ENCODE results near the gene NCOA1.

The NCOA1 gene

GRCh38 chr2:24613154-24613814, 122.2 kb downstream of the NCOA1 start:
- H2BK15ac ChIP-seq (ENCODE audit: low read length) = no peak overlapping the region
- peaks cover 0 to 2% of the 10 kb centered on the region in 2 donors for H3K4me1 ChIP-seq (ENCODE audit: control insufficient read depth in 2 of 2, insufficient read depth in 1 of 2, low read depth in 1 of 2, low read length in 2 of 2)
- no peaks in the 10 kb centered on the region for H3K27me3 ChIP-seq (ENCODE audit: control insufficient read depth in 3 of 3, insufficient read depth in 3 of 3, low read depth in 1 of 3, low read length in 3 of 3)
- no peak overlapping the region for H3K4me2 ChIP-seq (ENCODE audit: insufficient read depth, low read length, poor library complexity, severe bottlenecking)
- no peak overlapping the region for H2BK120ac ChIP-seq (ENCODE audit: low read depth, low read length)
- H3K4ac ChIP-seq (ENCODE audit: low read length) = no peak overlapping the region
- no peak overlapping the region for H4K8ac ChIP-seq (ENCODE audit: low read depth, low read length)
- peaks cover 0 to 7% of the 10 kb centered on the region in 2 donors for H3K9me3 ChIP-seq (replicated peaks in 1 of 2; ENCODE audit: control insufficient read depth in 2 of 2, insufficient read depth in 1 of 2, low read depth in 1 of 2, low read length in 2 of 2)
- H2BK12ac ChIP-seq (ENCODE audit: low read length) = no peak overlapping the region
- H3K18ac ChIP-seq (ENCODE audit: low read length) = no peak overlapping the region
- WGBS, 2 donors (ENCODE audit: extremely low coverage in 2 of 2, insufficient read length in 2 of 2, insufficient replicate concordance in 1 of 2) = no CpG with 5 or more reads among the region's 6 CpGs
- peaks cover 3% of the 10 kb centered on the region for H3K79me1 ChIP-seq (ENCODE audit: low read depth, low read length)
- H3K14ac ChIP-seq (ENCODE audit: low read length) = no peak overlapping the region
- H4K91ac ChIP-seq (ENCODE audit: low read depth, low read length, poor library complexity) = no peak overlapping the region
- H3K27ac ChIP-seq (replicated peaks; ENCODE audit: low read length) = no peak overlapping the region
- H3K9ac ChIP-seq (ENCODE audit: low read depth, low read length, poor library complexity) = no peak overlapping the region
- H2AFZ ChIP-seq (ENCODE audit: low read length) = no peak overlapping the region
- H3K36me3 ChIP-seq (replicated peaks in 1 of 2; ENCODE audit: control insufficient read depth in 2 of 2, insufficient read depth in 2 of 2, low read length in 2 of 2) = no peaks in the 10 kb centered on the region
- H3K23ac ChIP-seq (ENCODE audit: low read depth, low read length, poor library complexity) = no peak overlapping the region
- no peak overlapping the region for H3K4me3 ChIP-seq (ENCODE audit: low read length in 2 of 2)
- DNase-seq (ENCODE audit: low spot score) = peak; percentile 18
- no peak overlapping the region for H2AK5ac ChIP-seq (ENCODE audit: low read depth, low read length)
- no peak overlapping the region for H2BK5ac ChIP-seq (ENCODE audit: low read length)

GRCh38 chr2:24616616-24617015, 125.6 kb downstream of the NCOA1 start:
- Histone ChIP-seq H2AK5ac (ENCODE audit: low read depth, low read length) (no peak overlapping the region), H3K14ac (ENCODE audit: low read length) (no peak overlapping the region), H2BK120ac (ENCODE audit: low read depth, low read length) (no peak overlapping the region), H3K18ac (ENCODE audit: low read length) (no peak overlapping the region), H2BK12ac (ENCODE audit: low read length) (no peak overlapping the region), H3K27ac (replicated peaks; ENCODE audit: low read length) (no peak overlapping the region), H3K9me3 (replicated peaks in 1 of 2; ENCODE audit: control insufficient read depth in 2 of 2, insufficient read depth in 1 of 2, low read depth in 1 of 2, low read length in 2 of 2) (peaks cover 0 to 7% of the 10 kb centered on the region in 2 donors), H3K4me3 (ENCODE audit: low read length in 2 of 2) (no peak overlapping the region), H3K4me2 (ENCODE audit: insufficient read depth, low read length, poor library complexity, severe bottlenecking) (no peak overlapping the region), H3K4ac (ENCODE audit: low read length) (no peak overlapping the region), H3K27me3 (ENCODE audit: control insufficient read depth in 3 of 3, insufficient read depth in 3 of 3, low read depth in 1 of 3, low read length in 3 of 3) (no peaks in the 10 kb centered on the region), H3K23ac (ENCODE audit: low read depth, low read length, poor library complexity) (no peak overlapping the region), H2BK5ac (ENCODE audit: low read length) (no peak overlapping the region), H3K36me3 (replicated peaks in 1 of 2; ENCODE audit: control insufficient read depth in 2 of 2, insufficient read depth in 2 of 2, low read length in 2 of 2) (no peaks in the 10 kb centered on the region), H4K91ac (ENCODE audit: low read depth, low read length, poor library complexity) (no peak overlapping the region), H3K79me1 (ENCODE audit: low read depth, low read length) (peaks cover 3% of the 10 kb centered on the region), H2AFZ (ENCODE audit: low read length) (no peak overlapping the region), H3K4me1 (ENCODE audit: control insufficient read depth in 2 of 2, insufficient read depth in 1 of 2, low read depth in 1 of 2, low read length in 2 of 2) (peaks cover 0 to 3% of the 10 kb centered on the region in 2 donors), H2BK15ac (ENCODE audit: low read length) (no peak overlapping the region), H4K8ac (ENCODE audit: low read depth, low read length) (no peak overlapping the region), H3K9ac (ENCODE audit: low read depth, low read length, poor library complexity) (no peak overlapping the region)
- WGBS, 2 donors (ENCODE audit: extremely low coverage in 2 of 2, insufficient read length in 2 of 2, insufficient replicate concordance in 1 of 2) = no CpG with 5 or more reads among the region's 2 CpGs
- DNase-seq (ENCODE audit: low spot score) = no peak

GRCh38 chr2:24617424-24617823, 126.4 kb downstream of the NCOA1 start:
- H2BK15ac ChIP-seq (ENCODE audit: low read length) = no peak overlapping the region
- H4K8ac ChIP-seq (ENCODE audit: low read depth, low read length) = no peak overlapping the region
- DNase-seq (ENCODE audit: low spot score) = no peak
- H3K27ac ChIP-seq (replicated peaks; ENCODE audit: low read length) = no peak overlapping the region
- no peak overlapping the region for H2BK120ac ChIP-seq (ENCODE audit: low read depth, low read length)
- WGBS, 2 donors (ENCODE audit: extremely low coverage in 2 of 2, insufficient read length in 2 of 2, insufficient replicate concordance in 1 of 2) = no CpG with 5 or more reads among the region's 2 CpGs
- H3K36me3 ChIP-seq (replicated peaks in 1 of 2; ENCODE audit: control insufficient read depth in 2 of 2, insufficient read depth in 2 of 2, low read length in 2 of 2) = no peaks in the 10 kb centered on the region
- no peak overlapping the region for H2AK5ac ChIP-seq (ENCODE audit: low read depth, low read length)
- H2BK12ac ChIP-seq (ENCODE audit: low read length) = no peak overlapping the region
- peaks cover 0 to 3% of the 10 kb centered on the region in 2 donors for H3K4me1 ChIP-seq (ENCODE audit: control insufficient read depth in 2 of 2, insufficient read depth in 1 of 2, low read depth in 1 of 2, low read length in 2 of 2)
- H3K79me1 ChIP-seq (ENCODE audit: low read depth, low read length) = peaks cover 3% of the 10 kb centered on the region
- H3K9me3 ChIP-seq (replicated peaks in 1 of 2; ENCODE audit: control insufficient read depth in 2 of 2, insufficient read depth in 1 of 2, low read depth in 1 of 2, low read length in 2 of 2) = peaks cover 0 to 7% of the 10 kb centered on the region in 2 donors
- H3K4me3 ChIP-seq (ENCODE audit: low read length in 2 of 2) = no peak overlapping the region
- H3K4ac ChIP-seq (ENCODE audit: low read length) = no peak overlapping the region
- H3K18ac ChIP-seq (ENCODE audit: low read length) = no peak overlapping the region
- no peak overlapping the region for H3K9ac ChIP-seq (ENCODE audit: low read depth, low read length, poor library complexity)
- H2BK5ac ChIP-seq (ENCODE audit: low read length) = no peak overlapping the region
- H4K91ac ChIP-seq (ENCODE audit: low read depth, low read length, poor library complexity) = no peak overlapping the region
- H3K4me2 ChIP-seq (ENCODE audit: insufficient read depth, low read length, poor library complexity, severe bottlenecking) = no peak overlapping the region
- H2AFZ ChIP-seq (ENCODE audit: low read length) = no peak overlapping the region
- H3K14ac ChIP-seq (ENCODE audit: low read length) = no peak overlapping the region
- H3K27me3 ChIP-seq (ENCODE audit: control insufficient read depth in 3 of 3, insufficient read depth in 3 of 3, low read depth in 1 of 3, low read length in 3 of 3) = no peaks in the 10 kb centered on the region
- H3K23ac ChIP-seq (ENCODE audit: low read depth, low read length, poor library complexity) = no peak overlapping the region

GRCh38 chr2:24618144-24618543, 127.1 kb downstream of the NCOA1 start:
- peaks cover 0 to under 1% of the 10 kb centered on the region in 2 donors for H3K9me3 ChIP-seq (replicated peaks in 1 of 2; ENCODE audit: control insufficient read depth in 2 of 2, insufficient read depth in 1 of 2, low read depth in 1 of 2, low read length in 2 of 2)
- H4K91ac ChIP-seq (ENCODE audit: low read depth, low read length, poor library complexity) = no peak overlapping the region
- peaks cover 3% of the 10 kb centered on the region for H3K79me1 ChIP-seq (ENCODE audit: low read depth, low read length)
- no peak overlapping the region for H3K23ac ChIP-seq (ENCODE audit: low read depth, low read length, poor library complexity)
- no peak overlapping the region for H3K9ac ChIP-seq (ENCODE audit: low read depth, low read length, poor library complexity)
- no peak overlapping the region for H3K4me2 ChIP-seq (ENCODE audit: insufficient read depth, low read length, poor library complexity, severe bottlenecking)
- no peak overlapping the region for H3K14ac ChIP-seq (ENCODE audit: low read length)
- H3K4ac ChIP-seq (ENCODE audit: low read length) = no peak overlapping the region
- no peak overlapping the region for H2BK5ac ChIP-seq (ENCODE audit: low read length)
- H2AK5ac ChIP-seq (ENCODE audit: low read depth, low read length) = no peak overlapping the region
- no peak overlapping the region for H2BK15ac ChIP-seq (ENCODE audit: low read length)
- H3K4me3 ChIP-seq (ENCODE audit: low read length in 2 of 2) = no peak overlapping the region
- H2BK120ac ChIP-seq (ENCODE audit: low read depth, low read length) = no peak overlapping the region
- H3K27ac ChIP-seq (replicated peaks; ENCODE audit: low read length) = no peak overlapping the region
- no CpG with 5 or more reads among the region's 1 CpG for WGBS, 2 donors (ENCODE audit: extremely low coverage in 2 of 2, insufficient read length in 2 of 2, insufficient replicate concordance in 1 of 2)
- no peak overlapping the region for H3K18ac ChIP-seq (ENCODE audit: low read length)
- H3K27me3 ChIP-seq (ENCODE audit: control insufficient read depth in 3 of 3, insufficient read depth in 3 of 3, low read depth in 1 of 3, low read length in 3 of 3) = no peaks in the 10 kb centered on the region
- no peaks in the 10 kb centered on the region for H3K36me3 ChIP-seq (replicated peaks in 1 of 2; ENCODE audit: control insufficient read depth in 2 of 2, insufficient read depth in 2 of 2, low read length in 2 of 2)
- no peak overlapping the region for H2AFZ ChIP-seq (ENCODE audit: low read length)
- H2BK12ac ChIP-seq (ENCODE audit: low read length) = no peak overlapping the region
- no peak for DNase-seq (ENCODE audit: low spot score)
- no peak overlapping the region for H4K8ac ChIP-seq (ENCODE audit: low read depth, low read length)
- peaks cover 0 to 3% of the 10 kb centered on the region in 2 donors for H3K4me1 ChIP-seq (ENCODE audit: control insufficient read depth in 2 of 2, insufficient read depth in 1 of 2, low read depth in 1 of 2, low read length in 2 of 2)
